Natural killer cell (primary cell): ENCODE measurements around the gene C1QTNF5. TPM values are rescaled to one million over a fixed set of nuclear protein-coding genes. Genes with fewer than 3 reads are reported as not detected.

ENCODE experiments used
- ATAC-seq, 3 donors: fragments of 150-1000 bp in 2 of 3; fragments of 200-7000 bp in 1 of 3; cut with Tn5 transposase; 1 replicate in 1 of 3; 2 replicates in 2 of 3; pipeline ENCODE4 v1.10.0; 2021; ENCODE audit warnings: mild to moderate bottlenecking in 2 of 3, moderate library complexity in 2 of 3
- DNase-seq, 2 donors: peaks; one replicate each; pipeline versions ENCODE4 v3.0.0 to v3.0.0-alpha.2; 2013 to 2021; ENCODE audit warnings: mixed read lengths in 1 of 2
- H3K27ac ChIP-seq: one replicate; pipeline ENCODE4 v1.5.1; 2013; ENCODE audit warnings: mild to moderate bottlenecking, low read length
- H3K27me3 ChIP-seq: one replicate; pipeline ENCODE4 v1.6.1; 2013; ENCODE audit warnings: low read length; ENCODE audit not compliant: control insufficient read depth, insufficient read depth
- H3K36me3 ChIP-seq: one replicate; pipeline ENCODE4 v1.6.1; 2013; ENCODE audit warnings: low read length; ENCODE audit not compliant: control insufficient read depth, insufficient read depth
- H3K4me1 ChIP-seq: one replicate; pipeline ENCODE4 v1.6.1; 2013; ENCODE audit warnings: low read length; ENCODE audit not compliant: control insufficient read depth, insufficient read depth
- H3K4me3 ChIP-seq: one replicate; pipeline ENCODE4 v1.5.1; 2013; ENCODE audit warnings: low read length
- H3K9me3 ChIP-seq: one replicate; pipeline ENCODE4 v1.6.1; 2013; ENCODE audit warnings: low read length; ENCODE audit not compliant: control insufficient read depth, insufficient read depth
- H3K27ac Mint-ChIP-seq, 2 donors: one replicate each; pipeline ENCODE4 v1.8.0; 2022; ENCODE audit warnings: mild to moderate bottlenecking in 2 of 2, mixed read lengths in 2 of 2, moderate library complexity in 1 of 2
- H3K27me3 Mint-ChIP-seq, 2 donors: one replicate each; pipeline ENCODE4 v1.8.0; 2022; ENCODE audit warnings: low read depth in 2 of 2, mixed read lengths in 2 of 2
- H3K36me3 Mint-ChIP-seq: one replicate; pipeline ENCODE4 v1.8.0; 2022; ENCODE audit warnings: mixed read lengths
- H3K4me1 Mint-ChIP-seq, 2 donors: one replicate each; pipeline ENCODE4 v1.8.0; 2022; ENCODE audit warnings: mixed read lengths in 2 of 2
- H3K4me3 Mint-ChIP-seq: one replicate; pipeline ENCODE4 v1.8.0; 2022; ENCODE audit warnings: mild to moderate bottlenecking, moderate library complexity, mixed read lengths
- H3K9me3 Mint-ChIP-seq, 2 donors: one replicate each; pipeline ENCODE4 v1.8.0; 2022; ENCODE audit warnings: mixed read lengths in 2 of 2
- WGBS: methylation state at CpG from one replicate; pipeline ENCODE4 v1.1.7; 2013; ENCODE audit warnings: missing lambda C conversion rate; ENCODE audit not compliant: insufficient coverage; 5-methylcytosine and 5-hydroxymethylcytosine counted together
- intact Hi-C: fragments of 100-400 bp; cut with micrococcal nuclease; formaldehyde crosslinking; loops from one replicate; pipeline ENCODE4 v1.14.2; 2022
- total RNA-seq, 4 donors: library from RNA; stranded (reverse); fragments of 120-200 nt in 1 of 4; gene quantifications; one replicate each; pipeline versions ENCODE4 v1.2.3 to v1.2.4, GENCODE V29; 2013 to 2022
- TF ChIP-seq, protein P1 (sequence below): fragments of 200-600 bp; IDR thresholded peaks from one replicate; pipeline ENCODE4 v1.8.0; 2022; ENCODE audit warnings: antibody characterized with exemption

The C1QTNF5 gene
- total RNA-seq, 3 donors from 2014 or later (not counting 1 experiment from before 2014, with no cell fraction given) = not detected

DNA sequence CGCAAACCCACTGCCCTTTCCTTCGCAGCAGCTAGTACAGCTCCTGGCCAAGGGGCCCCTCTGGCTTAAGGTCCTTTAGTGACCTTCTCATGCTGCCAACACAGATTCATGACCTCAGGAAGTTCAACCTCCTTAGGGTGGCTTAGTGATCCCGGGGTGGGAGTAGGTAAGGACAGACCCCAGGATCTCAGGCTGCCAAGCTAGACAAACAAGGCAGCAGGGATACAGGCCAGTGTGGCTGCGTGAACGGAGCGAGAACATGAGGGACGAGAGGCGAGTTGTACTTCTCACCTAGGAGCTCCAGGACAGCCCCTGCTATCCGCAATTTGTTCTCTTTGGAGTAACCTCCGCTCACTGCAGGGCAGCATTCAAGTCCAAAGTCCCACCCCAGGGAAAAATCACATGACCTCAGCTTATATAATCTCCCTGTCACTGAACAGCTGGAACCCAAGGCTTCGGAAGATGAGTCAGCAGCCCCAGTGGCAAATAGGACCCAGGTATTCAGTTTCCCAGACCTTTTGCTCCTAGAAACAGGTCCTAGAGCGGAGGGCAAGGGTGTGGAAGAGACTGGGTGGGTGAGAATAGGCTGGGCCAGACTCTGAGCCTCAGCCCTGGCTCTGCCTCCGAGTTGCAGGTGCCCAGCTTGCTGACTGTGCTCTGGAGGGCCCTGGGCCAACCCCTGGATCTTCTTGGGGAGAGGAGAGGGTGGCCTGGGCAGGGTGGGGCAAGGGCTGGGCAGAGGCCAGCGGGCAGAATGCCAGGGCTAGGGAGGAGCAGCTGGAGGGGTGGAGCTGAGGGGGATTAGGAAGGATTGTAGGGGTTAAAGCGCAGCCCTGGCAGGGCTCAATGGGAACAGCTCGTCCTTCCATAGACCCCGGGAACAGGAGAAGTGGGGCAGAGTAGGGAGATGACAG lies 27.7 kb upstream of the C1QTNF5 start:
- H3K27ac Mint-ChIP-seq = no peak overlapping the region
- ATAC-seq (no peak), DNase-seq (no peak)
- H3K27ac ChIP-seq = no peak overlapping the region
- H3K4me1 Mint-ChIP-seq = peaks cover 7% of the 10 kb centered on the region in 2 donors
- no peaks in the 10 kb centered on the region for H3K36me3 ChIP-seq
- peaks cover 41 to 49% of the 10 kb centered on the region in 2 donors for H3K27me3 Mint-ChIP-seq
- no peaks in the 10 kb centered on the region for H3K9me3 ChIP-seq
- H3K9me3 Mint-ChIP-seq = no peaks in the 10 kb centered on the region
- H3K27me3 ChIP-seq = peaks cover 17% of the 10 kb centered on the region
- H3K4me3 ChIP-seq = no peak overlapping the region
- intact Hi-C loops = no loop called here
- H3K36me3 Mint-ChIP-seq = peaks cover 6% of the 10 kb centered on the region
- H3K4me3 Mint-ChIP-seq = no peak overlapping the region
- WGBS = 79% methylated on average over 17 of the region's 17 CpGs
- peaks cover 12% of the 10 kb centered on the region for H3K4me1 ChIP-seq
- TF ChIP-seq, protein P1, sequence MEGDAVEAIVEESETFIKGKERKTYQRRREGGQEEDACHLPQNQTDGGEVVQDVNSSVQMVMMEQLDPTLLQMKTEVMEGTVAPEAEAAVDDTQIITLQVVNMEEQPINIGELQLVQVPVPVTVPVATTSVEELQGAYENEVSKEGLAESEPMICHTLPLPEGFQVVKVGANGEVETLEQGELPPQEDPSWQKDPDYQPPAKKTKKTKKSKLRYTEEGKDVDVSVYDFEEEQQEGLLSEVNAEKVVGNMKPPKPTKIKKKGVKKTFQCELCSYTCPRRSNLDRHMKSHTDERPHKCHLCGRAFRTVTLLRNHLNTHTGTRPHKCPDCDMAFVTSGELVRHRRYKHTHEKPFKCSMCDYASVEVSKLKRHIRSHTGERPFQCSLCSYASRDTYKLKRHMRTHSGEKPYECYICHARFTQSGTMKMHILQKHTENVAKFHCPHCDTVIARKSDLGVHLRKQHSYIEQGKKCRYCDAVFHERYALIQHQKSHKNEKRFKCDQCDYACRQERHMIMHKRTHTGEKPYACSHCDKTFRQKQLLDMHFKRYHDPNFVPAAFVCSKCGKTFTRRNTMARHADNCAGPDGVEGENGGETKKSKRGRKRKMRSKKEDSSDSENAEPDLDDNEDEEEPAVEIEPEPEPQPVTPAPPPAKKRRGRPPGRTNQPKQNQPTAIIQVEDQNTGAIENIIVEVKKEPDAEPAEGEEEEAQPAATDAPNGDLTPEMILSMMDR = no peak

DNA sequence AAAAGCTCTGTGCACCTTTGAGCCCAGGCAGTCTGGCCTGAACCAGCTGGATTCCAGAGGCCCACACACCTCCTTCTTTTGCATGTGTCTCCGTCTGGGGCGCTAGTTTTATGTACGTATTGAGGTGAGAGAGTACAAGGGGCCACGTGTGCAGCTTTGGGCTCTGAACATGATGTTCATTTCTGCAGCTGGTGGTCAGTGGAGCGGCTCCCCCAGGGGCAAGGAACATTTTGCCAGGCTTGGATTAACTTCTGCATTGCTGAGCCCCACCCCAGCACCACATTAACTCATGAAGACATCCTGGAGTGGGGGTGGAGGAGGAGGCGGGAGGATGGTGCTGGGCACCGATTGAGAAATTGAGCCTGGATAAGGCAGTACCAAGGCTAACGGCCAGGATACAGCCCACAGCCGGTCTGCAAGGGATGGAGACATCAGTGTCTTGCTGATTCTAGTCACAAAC lies 27.0 kb upstream of the C1QTNF5 start:
- Histone ChIP-seq H3K4me3 (no peak overlapping the region), H3K27ac (no peak overlapping the region), H3K4me1 (peaks cover 11% of the 10 kb centered on the region), H3K27me3 (peaks cover 24% of the 10 kb centered on the region), H3K9me3 (no peaks in the 10 kb centered on the region), H3K36me3 (no peaks in the 10 kb centered on the region)
- H3K4me1 Mint-ChIP-seq = peaks cover 7% of the 10 kb centered on the region in 2 donors
- DNase-seq (no peak), ATAC-seq (no peak)
- intact Hi-C loops = no loop called here
- peaks cover 6% of the 10 kb centered on the region for H3K36me3 Mint-ChIP-seq
- H3K9me3 Mint-ChIP-seq = no peaks in the 10 kb centered on the region
- no peak overlapping the region for H3K27ac Mint-ChIP-seq
- H3K27me3 Mint-ChIP-seq = peaks cover 44 to 54% of the 10 kb centered on the region in 2 donors
- TF ChIP-seq, protein P1 = no peak
- H3K4me3 Mint-ChIP-seq = no peak overlapping the region
- WGBS = 86% methylated on average over 8 of the region's 9 CpGs

GRCh38 chr11:119366690-119367620 lies 26.3 kb upstream of the C1QTNF5 start:
- no peaks in the 10 kb centered on the region for H3K9me3 Mint-ChIP-seq
- peaks cover 52 to 60% of the 10 kb centered on the region in 2 donors for H3K27me3 Mint-ChIP-seq
- 88% methylated on average over 11 of the region's 11 CpGs for WGBS

More at GRCh38 chr11:119366690-119367620, 26.3 kb upstream of the C1QTNF5 start:
- peaks cover 25% of the 10 kb centered on the region for H3K27me3 ChIP-seq
- Mint-ChIP-seq H3K4me1 (peaks cover 7% of the 10 kb centered on the region in 2 donors), H3K27ac (no peak overlapping the region), H3K36me3 (peaks cover 6% of the 10 kb centered on the region), H3K4me3 (no peak overlapping the region)
- DNase-seq (no peak), ATAC-seq (no peak)
- no peak overlapping the region for H3K4me3 ChIP-seq
- H3K27ac ChIP-seq = no peak overlapping the region
- TF ChIP-seq, protein P1 = no peak
- no peaks in the 10 kb centered on the region for H3K9me3 ChIP-seq
- no peaks in the 10 kb centered on the region for H3K36me3 ChIP-seq
- H3K4me1 ChIP-seq = peaks cover 11% of the 10 kb centered on the region
- intact Hi-C loops = no loop called here
